ENCODE measurements around the gene DNAJC5G.

- TF ChIP-seq POLR2A (IDR thresholded peaks at IDR 0.05) = no peak
- TF ChIP-seq CTCF (IDR thresholded peaks at IDR 0.05) = no peak
Observed at GRCh38 chr2:27255660-27256059, 19.6 kb upstream of the DNAJC5G start.

Measured in heart left ventricle (tissue), 13 donors.